ENCODE results near the gene ADARB2.

GRCh38 chr10:1627945-1628344 lies 109.4 kb downstream of the ADARB2 start:
- TF ChIP-seq CTCF (IDR thresholded peaks at IDR 0.05; ENCODE audit: low read depth, low read length, missing input control) (no peak), ATF3 (IDR thresholded peaks at IDR 0.05) (no peak), HNF4G (IDR thresholded peaks at IDR 0.05) (no peak), EGR1 (IDR thresholded peaks at IDR 0.05; ENCODE audit: low read depth in 2 of 2) (no peak), MAX (IDR thresholded peaks at IDR 0.05) (no peak), TAF1 (conservative IDR thresholded peaks at IDR 0.05) (no peak), RXRA (IDR thresholded peaks at IDR 0.05) (no peak), JUND (IDR thresholded peaks at IDR 0.05) (no peak), GABPA (IDR thresholded peaks at IDR 0.05 in 1 of 2, conservative IDR thresholded peaks at IDR 0.05 in 1 of 2) (no peak), REST (IDR thresholded peaks at IDR 0.05) (no peak), FOXA1 (IDR thresholded peaks at IDR 0.05) (no peak), SP1 (IDR thresholded peaks at IDR 0.05) (no peak), YY1 (IDR thresholded peaks at IDR 0.05) (no peak)
